ENCODE data around the gene METTL17.
"Not testable (repeated sequence)": the region's sequence is repeated elsewhere in the genome, so short reads cannot be mapped to it uniquely, and the experiment has no call there.

The METTL17 gene

DNA sequence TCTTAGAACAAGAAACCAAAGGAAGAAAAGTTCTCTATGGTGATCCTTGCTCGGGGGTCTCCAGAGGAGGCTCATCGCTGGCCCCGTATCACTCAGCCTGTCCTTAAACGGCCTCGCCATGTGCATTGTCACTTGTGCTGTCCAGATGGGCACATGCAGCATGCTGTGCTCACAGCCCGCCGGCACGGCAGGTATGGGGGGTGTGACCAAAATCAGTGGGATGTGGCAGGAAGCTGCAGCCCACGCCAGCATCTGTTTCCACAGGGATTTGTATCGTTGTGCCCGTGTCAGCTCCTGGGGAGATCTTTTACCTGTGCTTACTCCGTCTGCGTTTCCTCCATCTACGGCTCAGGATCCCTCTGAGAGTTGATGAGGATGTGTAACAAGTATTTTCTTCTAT is 6.7 kb downstream of the METTL17 start:
- DNase-seq (ENCODE audit: low read depth), result no peak

DNA sequence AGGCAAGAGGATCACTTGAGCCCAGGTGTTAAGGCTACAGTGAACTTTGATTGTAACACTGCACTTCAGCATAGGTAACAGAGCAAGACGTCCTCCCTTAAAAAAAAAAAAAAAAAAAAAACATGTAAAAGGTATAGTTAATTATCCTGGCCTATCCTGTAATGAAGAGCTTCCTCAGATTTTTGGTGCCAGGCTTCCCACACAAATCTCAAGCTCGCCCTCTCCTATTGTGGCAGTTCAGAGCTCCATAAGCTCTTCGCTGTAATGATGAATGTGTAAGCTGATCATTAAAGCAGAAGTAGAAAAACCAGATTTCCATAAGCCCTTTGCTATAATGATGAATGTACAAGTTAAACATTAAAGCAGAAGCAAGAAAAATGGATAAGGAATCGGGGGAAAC is 7.3 kb downstream of the METTL17 start:
- no peak for DNase-seq (ENCODE audit: low read depth)

DNA sequence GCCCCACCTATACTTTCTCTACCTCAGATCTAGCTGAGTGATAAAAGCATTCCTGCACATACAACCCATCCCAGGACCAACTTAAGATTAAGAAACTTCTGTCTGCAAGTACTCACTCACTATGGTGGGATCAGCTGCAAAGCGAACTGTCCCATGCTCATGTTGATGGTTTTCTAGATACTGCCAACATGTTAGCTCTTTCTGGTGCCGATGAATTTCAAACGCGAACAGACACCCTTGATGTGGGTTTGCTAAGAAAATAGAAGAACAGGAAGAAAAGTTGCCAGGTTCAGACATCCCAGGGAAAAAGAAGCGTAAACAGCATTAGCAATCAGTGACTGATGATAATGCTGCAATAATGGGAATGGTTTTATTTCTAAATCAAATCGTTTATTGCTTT is 7.8 kb downstream of the METTL17 start:
- DNase-seq (ENCODE audit: low read depth), result no peak

DNA sequence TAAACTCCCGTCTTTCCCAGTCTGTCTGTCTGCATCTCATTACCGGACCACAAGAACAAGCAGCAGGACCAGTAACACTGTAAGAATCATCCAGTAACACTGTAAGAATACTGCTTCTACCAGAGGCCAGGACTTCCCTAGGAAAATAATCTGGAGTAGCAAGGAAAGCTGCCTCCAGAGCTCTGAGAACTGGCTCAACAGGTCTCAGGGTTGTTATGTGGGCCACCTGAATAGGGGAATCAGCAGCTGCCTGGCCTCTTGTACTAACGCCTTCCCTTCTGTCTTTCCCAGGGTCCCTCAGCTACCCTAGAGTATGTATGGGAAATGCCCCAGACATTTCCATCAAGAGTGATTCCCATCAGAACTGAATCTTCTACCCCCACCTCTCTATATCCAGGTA is 8.4 kb downstream of the METTL17 start:
- DNase-seq (ENCODE audit: low read depth), result no peak

DNA sequence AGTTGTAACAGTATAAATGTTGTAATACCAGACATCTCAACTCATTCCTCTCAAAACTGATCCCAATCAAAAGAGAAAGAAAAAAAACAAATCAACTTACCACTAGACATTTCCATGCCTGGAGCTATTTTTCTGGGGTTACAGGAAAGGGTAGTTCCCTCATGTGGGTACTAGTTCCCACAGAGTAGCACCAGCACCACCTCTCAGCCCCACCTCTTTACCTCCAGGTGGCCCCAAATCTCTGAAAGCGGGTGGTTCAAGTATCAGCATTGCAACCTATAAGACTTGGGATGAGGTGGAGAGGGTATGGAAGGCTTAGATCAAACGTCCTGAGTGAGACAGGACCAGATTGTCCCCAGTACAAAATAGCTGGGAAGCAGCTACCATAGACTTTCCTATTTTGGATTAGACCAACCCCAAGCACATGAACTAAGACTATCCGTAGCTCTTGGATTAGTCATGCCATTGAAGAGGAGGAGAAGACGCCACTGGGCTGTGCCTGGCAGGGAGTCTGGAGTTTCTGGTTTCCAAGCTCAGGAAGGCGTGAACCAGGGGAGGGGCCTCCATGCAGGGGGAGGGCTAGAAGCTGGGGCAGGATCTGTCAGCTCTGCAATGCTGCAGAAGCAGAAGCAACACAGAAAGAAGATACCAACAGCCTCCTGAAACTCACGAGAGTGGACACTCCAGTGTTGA is 9.0 kb downstream of the METTL17 start, which contains the start of gene SLC39A2:
TSS of gene SLC39A2 (plus strand) at position 620 of the 693 bp plus-strand sequence. CDS start 154 bp downstream, outside the sequence.
- DNase-seq (ENCODE audit: low read depth), result no peak

DNA sequence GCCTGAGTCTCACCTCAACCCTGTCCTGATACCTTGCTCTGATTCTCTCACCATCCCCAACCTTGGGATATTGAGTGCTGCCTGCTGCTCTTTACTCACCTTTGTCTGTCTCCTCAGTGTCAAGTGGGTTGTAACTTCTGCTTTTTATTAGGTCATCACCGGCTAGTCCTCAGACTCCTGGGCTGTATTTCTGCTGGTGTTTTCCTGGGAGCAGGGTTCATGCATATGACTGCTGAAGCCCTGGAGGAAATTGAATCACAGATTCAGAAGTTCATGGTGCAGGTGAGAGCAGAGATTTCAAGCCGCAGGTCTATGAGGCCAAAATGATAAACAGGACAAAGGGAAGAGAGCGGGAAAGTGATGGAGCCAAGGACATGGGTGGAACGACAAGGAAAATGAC is 9.8 kb downstream of the METTL17 start:
- DNase-seq (ENCODE audit: low read depth), result no peak

DNA sequence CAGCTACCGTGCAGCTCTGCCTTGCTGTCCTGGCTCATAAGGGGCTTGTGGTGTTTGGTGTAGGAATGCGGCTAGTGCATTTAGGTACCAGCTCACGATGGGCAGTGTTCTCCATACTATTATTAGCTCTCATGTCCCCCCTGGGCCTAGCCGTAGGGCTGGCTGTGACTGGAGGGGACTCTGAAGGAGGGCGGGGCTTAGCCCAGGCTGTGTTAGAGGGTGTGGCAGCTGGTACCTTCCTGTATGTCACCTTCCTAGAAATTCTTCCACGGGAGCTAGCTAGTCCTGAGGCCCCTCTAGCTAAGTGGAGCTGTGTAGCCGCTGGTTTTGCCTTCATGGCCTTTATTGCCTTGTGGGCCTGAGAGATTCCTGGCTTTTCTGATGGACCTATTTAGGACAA is 11.4 kb downstream of the METTL17 start:
- DNase-seq (ENCODE audit: low read depth), result no peak

DNA sequence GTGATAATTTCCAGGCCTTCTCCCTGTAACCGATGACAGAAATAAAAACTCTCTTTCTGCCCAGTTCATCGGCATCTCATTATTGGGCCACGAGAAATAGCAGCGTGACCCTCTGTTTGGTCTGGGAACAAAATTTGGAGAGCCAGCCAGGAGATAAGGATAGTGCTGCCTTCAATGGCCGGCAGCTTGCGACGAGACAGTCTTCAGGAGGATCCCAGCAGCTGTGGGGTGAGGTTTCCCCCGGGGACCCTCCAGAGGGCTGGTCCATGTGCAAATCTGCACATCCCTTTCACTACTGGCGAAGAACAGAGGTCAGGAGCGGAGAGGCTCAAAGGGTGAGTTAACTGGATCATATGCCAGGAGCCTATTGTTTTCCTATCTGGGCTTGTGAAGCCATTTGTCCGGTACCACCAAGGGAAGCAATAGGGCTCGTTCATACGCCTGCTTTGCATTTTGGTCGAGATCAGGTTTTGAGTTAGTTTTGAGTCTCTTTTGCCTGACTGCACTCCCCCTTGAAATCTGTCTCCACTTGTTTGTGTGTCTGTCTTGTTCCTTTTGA is 14.1 kb downstream of the METTL17 start:
- DNase-seq (ENCODE audit: low read depth), result no peak

DNA sequence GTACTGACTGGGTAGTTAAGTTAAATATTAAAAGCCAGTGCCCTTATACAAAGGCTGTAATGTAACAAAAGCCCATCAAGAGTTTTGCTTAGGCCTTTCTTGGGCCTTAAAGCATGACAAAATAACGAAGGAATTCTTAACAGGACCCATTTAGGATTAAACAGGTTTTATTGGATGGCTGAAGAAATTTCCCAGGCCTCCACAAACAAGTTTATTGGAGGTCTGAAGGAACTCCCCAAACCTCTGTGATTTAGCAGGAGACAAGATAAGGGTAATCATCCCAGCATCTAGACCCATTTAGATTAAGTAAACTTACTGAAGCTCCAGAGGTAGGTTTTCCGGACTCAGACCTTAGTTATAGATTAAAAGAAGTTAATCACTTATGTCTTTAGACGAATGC is 19.9 kb downstream of the METTL17 start:
- DNase-seq (ENCODE audit: low read depth), result not testable (repeated sequence)

DNA sequence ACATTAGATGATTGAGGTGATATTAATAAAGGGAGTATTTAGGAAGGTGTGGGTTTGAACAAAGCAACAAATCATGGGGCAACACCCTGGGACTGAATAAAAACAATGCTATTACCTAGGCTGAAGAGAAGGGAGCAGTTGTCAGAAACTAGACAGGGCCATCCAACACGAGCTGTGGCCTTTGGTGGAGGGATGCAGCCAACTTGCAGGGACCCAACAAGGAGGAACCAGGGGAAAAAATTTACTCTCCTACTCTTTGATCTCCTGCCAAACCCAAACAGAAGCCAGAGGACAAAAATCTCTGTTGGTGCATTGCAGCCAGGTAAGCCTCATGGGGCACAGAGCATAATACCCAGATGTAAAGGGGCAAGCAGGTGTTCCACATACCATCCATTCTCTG is 21.4 kb downstream of the METTL17 start:
- no peak for DNase-seq (ENCODE audit: low read depth)

DNA sequence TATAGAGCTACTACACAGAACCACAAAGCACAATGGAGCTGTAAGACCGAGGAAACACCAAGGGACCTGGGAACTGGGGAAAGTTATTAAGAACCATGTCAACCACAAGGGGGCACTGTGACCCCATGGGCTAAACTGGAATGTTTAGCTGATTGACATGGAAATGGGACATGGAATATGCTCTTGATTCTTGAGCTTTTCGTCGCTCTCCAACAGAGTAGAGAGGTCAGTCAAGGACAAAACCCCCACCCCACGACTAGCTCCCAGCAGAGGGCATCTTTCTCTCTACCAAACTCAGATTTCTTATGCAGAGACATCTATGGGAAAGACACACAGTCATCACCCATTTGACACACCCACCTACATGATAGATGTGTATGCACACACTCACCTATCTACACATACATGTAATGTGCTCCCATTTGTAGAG is 25.0 kb downstream of the METTL17 start:
- peak; percentile 62 for DNase-seq (ENCODE audit: low read depth)

DNA sequence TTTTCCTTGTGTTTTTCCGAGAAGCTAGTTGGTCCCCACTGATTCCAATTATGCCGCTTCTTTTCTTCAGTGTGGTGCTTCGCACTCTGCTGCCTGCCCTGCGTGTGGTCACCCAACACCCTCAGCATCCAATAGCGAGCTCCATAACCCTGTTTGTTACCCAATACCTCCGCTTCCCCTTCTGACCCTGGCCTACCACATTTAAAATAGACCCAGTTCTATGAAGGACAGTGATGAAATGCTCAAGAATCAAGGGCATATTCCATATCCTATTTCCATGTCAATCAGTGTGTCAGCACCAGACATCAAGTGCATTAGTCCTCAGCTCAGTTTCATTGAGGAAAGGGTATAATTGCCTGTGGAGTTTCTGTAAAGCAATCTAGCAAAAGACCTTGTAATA is 25.5 kb downstream of the METTL17 start:
- DNase-seq (ENCODE audit: low read depth), result no peak

DNA sequence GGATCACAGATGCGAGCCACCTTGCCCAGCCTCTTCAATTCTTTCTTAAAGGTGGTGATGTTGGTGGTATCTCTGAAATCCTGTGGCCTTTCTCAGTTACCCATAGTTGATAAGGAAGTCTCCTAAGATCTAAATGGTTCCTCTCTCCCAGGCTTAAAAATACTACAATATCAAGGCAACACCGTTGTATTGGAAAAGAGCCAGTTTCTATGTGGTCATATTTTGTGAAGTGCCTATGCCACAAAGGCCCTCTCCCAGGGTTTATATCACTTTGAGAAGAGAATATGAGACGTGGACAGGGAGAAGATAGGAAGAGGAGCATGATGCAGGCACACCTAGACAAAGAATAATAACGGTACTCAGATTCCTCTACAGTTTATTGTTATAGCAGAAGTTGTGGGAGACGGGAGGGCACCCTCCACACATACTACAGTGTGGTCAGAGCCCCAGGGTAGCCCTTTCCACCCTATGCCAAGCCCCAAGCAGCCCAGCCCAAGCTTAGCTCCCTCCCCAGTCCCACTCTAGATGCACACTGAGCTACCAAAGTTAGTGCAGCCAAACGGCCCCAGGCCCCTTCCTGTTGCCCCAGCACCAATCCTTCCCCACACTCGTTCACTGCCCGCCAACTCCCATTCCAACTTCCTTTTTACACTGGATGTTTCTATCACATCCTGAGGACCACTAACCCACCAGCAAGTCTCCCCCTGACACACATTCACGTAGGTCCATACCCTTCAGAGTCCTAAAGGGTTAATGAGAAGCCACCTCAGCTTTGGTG is 26.8 kb downstream of the METTL17 start:
- no peak for DNase-seq (ENCODE audit: low read depth)

DNA sequence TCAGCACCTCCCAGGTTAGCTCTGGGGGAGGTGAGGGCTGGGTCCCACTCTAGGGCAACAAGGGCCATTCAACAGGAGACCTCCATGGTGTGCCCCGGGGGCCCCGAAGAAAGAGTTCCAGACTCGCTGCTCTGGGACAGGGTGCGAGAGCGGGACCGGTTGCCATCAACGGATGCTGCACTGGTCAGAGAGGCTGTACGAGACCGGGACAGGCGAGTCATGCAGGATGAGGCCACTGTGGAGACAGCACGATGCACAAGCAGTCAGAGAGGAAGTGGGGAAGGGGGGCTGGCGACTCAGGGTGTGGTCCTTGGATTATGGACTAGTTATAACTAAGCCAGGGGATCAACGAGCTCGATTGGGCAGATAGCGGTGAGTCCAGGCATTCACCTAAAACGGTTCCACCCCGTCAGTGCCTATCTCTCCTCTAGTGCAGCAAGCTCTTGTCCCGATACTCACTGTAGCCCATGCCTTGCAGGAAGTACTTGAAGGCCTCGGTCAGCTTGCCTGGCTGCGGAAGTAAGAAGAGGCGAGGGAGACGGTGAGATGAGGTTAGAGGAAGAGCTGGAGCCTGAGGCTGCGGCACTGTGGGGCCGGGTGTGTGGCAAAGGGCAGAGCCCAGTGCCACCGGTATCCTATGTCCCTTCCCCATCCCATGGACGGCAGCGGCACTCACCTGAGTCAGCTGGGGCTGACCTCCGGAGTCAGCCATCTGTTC is 27.9 kb downstream of the METTL17 start:
- no peak for DNase-seq (ENCODE audit: low read depth)

DNA sequence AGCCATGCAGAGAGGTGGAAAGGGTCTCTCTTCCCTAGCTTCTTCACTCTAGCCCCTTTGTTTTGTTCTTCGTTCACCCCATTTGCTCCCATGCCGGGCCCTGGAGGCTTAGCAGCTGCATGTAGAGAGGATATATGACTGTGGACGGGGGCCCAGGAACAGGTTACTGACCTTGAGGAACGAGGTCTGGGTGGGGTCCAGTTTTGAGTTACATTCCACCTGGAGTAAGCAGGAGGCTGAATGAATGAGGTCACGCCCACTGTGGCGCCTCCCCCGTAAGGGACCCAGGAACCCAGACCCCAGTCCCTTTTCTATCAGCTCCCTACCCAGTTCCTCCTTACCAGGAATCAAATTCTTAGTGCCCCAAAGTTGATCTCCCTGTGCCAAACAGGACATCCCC is 28.5 kb downstream of the METTL17 start:
- DNase-seq (ENCODE audit: low read depth), result no peak

DNA sequence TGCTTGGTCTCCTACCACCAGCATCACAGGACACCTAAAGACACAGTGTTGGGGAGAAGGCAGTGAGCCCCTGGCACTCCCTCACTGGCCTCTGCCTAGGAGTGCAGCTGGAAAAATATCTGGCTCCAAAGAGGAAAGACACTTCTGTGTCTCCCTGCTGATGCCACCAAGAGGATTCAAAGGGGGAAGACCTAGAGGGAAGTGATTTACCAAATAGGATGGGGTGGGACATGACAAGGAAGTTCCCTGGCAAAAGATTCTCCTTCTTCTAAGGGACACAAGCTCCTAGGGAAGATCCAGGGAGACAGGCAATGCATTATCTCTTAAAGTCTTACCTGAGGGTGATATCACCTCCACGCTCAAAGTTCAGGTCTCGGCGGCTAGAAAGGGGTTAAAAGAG is 29.0 kb downstream of the METTL17 start:
- no peak for DNase-seq (ENCODE audit: low read depth)

DNA sequence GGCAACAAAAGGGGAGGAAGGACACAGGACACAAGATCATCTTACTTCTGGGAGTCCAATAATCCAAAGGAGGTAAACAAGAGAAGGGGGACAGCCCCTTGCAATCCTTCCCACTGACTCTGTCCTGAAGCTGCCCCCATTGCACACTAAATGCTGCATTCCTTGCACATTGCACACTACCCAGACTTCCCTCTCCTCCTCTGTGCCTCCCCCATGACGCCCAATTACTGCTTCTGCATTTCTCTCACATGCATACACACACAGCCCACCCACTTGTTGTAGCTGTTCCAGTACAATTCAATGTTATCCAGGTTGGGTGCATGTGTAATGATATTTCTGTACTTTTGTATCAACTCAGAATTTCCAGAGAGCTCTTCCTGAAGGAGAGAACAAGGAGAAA is 29.6 kb downstream of the METTL17 start:
- DNase-seq (ENCODE audit: low read depth), result no peak

DNA sequence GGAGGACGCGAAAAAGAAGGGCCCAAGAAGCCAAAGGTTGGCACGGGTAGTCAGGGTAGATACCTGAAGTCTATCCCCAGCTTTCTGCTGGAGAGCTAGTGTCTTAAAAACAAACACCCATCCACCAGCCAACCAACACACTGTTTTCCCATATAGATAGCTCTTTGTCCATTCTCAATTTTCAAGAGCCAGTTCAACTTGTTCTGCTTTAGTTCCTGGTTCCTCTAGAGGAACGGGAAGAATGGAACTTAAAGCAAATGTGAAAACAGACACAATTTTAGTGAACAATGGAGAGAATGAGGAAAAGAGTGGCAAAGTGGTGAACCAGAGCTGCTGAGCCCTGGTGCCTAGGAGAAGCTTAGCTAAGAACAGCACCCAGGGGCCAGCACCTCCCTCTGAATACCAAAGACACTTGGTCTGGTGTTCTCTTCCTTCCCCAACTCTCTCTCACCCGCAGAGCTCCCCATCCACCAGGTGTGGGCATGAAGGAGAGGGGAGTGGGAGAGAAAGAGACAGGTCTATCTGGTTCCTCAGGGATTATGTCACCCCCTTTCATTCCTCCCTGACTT is 31.3 kb downstream of the METTL17 start:
- DNase-seq (ENCODE audit: low read depth), result no peak

DNA sequence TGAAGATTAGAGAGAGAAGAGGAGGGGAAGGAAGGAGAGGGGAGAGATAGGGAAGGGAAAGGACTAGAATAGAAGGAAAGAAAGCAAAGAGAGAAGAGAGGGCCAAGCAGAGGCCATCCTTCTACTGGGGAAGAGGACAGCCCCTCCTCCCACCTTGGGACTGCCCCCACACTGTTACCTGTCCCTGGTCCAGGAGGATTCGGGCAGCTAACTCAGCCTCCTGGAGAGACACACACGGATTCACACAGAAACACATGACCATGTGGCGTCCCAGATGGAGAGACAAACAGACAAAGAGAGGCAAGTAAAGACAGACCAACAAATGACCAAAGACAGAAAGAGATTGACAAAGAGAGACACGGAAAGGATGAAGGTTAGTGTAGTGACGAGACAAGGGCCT is 32.9 kb downstream of the METTL17 start:
- no peak for DNase-seq (ENCODE audit: low read depth)

DNA sequence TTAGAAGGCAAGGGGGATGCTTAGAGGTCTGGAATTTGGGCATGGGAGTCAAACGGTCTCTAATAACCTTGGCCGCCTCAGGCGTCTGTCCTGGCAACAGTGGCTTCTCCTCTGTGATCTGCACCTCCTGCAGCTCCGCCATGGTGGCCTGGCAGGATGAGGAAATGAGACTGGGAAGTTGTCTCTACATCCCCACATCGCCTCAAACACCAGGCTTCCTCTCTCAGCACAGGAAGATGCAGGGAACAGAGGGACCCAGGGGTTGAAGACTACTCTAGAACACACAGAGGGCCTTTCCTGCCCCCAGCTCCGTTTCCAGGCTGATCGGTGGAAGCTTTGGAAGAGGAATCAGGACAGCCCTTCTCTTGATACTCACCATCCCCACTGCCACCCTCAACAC is 33.4 kb downstream of the METTL17 start:
- no peak for DNase-seq (ENCODE audit: low read depth)

DNA sequence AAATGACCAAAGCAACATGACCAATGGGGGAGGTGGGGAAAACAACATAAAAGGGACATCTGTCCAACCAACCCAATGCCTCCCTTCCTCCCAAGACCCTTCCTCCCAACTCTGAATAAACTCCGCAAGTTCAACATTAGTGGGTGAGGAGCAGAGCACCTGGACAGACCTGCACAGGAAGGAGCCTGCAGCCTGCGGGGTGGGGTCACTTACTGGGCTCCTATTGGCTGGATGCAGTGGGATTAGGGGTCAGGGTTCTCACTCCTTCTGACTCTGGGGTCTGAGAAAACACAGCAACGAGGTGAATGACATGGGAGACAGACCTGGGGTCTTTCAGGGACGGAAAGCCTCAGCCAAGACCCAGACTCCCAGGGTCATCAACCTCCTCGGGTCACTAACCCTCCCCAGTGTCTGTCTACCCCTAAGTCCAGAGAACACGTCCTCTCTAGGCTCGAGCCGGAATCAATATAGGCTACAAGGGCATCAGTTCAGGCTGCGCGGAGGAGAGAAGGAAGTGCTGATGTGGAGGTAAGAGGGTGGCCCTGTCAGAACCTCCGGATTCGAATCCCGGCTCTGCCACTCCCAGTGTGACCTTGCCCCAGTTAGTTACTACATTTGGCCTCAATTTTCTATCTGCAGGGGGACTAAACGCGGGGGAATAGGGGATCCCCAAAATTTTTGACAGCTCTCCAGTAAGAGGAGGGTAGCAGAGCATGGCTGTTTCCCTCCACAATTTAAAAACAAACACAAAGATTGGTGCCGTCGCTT is 34.2 kb downstream of the METTL17 start:
- DNase-seq (ENCODE audit: low read depth), result no peak
